ENCODE results near the gene RHOA.

The RHOA gene

DNA sequence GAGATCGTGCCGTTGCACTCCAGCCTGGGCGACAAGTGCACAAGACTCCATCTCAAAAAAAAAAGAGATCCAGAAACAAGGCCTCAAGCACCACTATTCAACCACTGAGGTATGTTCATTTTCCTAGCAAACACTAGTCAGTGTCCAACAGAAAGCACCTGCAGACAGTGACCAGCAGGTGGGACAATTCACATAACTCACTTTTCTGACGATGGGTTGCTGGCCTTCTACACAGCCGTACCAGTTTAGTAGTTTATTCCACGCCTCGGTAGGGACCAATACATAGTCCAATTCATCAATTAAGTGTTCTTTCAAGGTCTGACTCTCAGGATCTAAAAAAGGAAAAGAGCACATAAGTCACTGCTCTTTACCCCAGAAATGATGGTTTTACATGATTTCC, 84.3 kb downstream of the RHOA start:
- H3K4me3 ChIP-seq (ENCODE audit: low read length), result no peak overlapping the region
- no peak for DNase-seq (ENCODE audit: low read depth)
- TF ChIP-seq, protein P1, sequence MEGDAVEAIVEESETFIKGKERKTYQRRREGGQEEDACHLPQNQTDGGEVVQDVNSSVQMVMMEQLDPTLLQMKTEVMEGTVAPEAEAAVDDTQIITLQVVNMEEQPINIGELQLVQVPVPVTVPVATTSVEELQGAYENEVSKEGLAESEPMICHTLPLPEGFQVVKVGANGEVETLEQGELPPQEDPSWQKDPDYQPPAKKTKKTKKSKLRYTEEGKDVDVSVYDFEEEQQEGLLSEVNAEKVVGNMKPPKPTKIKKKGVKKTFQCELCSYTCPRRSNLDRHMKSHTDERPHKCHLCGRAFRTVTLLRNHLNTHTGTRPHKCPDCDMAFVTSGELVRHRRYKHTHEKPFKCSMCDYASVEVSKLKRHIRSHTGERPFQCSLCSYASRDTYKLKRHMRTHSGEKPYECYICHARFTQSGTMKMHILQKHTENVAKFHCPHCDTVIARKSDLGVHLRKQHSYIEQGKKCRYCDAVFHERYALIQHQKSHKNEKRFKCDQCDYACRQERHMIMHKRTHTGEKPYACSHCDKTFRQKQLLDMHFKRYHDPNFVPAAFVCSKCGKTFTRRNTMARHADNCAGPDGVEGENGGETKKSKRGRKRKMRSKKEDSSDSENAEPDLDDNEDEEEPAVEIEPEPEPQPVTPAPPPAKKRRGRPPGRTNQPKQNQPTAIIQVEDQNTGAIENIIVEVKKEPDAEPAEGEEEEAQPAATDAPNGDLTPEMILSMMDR (conservative IDR thresholded peaks at IDR 0.05; ENCODE audit: low read length), result no peak; the same call in 1 of the 2 replicates

DNA sequence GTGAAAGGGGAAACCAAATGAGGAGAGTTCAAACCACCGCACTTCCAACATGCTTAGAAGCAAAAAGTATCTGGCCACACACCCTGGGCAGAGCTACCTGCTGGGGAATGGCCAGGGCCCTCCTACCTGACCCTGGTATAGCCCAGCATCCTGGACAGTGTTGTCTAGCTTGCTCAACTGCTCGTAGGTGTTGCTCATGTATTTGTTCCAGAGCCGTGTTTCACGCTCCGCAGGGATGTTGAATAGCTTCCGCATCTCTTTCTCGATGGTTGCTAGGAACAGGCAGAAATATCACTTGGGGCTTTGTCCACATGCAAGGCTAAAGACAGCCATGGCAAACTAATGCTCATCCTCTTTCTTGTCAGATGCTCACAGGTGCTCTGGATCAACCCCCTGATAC, 87.0 kb downstream of the RHOA start:
- no peak overlapping the region for H3K4me3 ChIP-seq (ENCODE audit: low read length)
- TF ChIP-seq, protein P1 (conservative IDR thresholded peaks at IDR 0.05; ENCODE audit: low read length), result no peak
- DNase-seq (ENCODE audit: low read depth), result no peak

DNA sequence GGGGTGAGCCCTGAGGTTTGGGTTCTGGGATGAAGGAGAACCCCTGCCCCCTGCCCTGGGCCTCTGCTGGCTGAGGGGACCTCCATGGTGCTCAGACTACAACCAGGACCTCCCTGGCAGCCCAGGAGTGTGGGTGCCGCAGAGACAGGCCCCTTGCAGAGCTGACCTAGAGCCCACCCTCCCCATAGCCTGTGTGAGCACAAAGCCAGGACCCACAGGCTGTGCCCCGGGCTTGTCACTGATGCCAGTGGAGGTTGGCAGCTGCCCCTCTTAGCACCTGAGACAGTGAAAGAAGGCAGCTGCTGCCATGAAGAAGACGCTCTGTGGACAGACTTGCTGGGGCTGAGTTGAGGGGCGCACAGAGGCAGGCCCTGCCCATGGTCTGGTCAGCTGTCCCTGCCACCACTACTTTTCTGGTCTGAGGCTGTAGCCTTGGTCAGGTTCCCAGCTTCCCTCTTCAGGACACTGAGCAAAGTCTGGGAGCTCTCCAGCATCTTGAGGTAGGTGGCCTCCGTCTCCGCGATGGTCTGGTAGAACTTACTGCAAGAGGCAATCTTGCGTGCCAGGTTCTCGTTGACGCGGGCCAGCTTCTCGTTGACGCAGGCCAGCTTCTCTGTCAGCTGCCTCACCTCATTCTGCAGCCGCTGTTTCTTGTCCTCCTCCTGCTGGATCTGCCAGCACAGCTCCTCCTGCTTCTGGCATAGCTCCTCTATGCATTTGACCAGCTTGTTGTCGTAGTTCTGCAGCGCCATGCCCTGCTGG, 94.9 kb downstream of the RHOA start:
- DNase-seq (ENCODE audit: low read depth), result no peak
- no peak overlapping the region for H3K4me3 ChIP-seq (ENCODE audit: low read length)
- TF ChIP-seq, protein P1 (conservative IDR thresholded peaks at IDR 0.05; ENCODE audit: low read length), result no peak

DNA sequence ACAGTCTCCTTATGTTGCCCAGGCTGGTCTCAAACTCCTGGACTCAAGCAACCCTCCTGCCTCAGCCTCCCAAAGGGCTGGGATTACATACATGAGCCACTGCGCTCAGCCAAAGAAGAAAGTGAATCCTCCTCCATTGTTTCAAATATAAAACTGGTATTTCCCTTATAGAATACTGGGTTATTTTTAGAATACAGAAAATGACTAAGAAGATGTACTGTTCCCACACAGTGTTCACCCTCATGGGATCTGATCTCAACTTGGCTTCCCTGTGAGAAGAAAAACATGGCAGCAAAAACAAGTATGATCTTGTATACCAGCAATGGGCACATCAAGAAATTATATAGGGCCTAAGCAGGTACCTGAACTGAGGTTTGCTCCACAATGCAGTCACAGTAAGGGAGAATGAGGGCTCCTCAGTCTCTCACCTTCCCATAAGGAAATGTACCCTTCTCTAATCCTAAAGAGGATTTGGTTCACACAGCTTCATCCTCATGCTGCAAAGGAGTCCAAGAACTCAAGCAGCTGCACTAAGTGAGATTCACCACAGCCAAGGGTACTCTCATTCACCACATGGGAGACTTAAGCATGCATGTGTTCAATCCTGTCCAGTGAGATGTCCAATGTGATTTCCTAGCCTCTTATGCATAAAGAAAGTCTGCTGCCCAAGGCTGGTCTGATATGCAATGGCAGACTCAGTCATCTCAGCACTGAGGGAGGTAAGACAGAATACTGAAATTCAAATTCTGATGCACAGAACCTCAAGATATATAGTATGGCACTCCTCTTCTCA, 97.7 kb downstream of the RHOA start:
- no peak for DNase-seq (ENCODE audit: low read depth)
- H3K4me3 ChIP-seq (ENCODE audit: low read length), result no peak overlapping the region
- TF ChIP-seq, protein P1 (conservative IDR thresholded peaks at IDR 0.05; ENCODE audit: low read length), result no peak

DNA sequence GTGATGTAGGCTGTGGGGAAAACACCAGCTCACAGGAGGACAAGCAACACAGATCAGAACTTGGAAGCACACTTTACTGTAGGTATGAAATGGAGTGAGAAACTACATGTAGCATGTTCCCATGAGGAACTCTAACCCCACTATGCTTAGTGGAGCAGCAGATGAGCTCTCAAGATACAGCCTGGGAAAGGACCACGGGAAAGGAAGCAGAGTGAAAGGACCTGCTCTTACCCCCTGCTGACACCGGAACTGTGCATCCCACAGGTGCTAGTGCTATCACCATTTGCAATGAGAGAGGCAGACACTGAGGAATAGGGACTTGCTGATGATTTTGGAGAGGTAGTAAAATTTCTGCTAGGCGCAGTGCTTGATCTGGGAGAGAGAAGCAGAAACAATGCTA, 100.5 kb downstream of the RHOA start:
- no peak overlapping the region for H3K4me3 ChIP-seq (ENCODE audit: low read length)
- TF ChIP-seq, protein P1 (conservative IDR thresholded peaks at IDR 0.05; ENCODE audit: low read length), result no peak
- no peak for DNase-seq (ENCODE audit: low read depth)

DNA sequence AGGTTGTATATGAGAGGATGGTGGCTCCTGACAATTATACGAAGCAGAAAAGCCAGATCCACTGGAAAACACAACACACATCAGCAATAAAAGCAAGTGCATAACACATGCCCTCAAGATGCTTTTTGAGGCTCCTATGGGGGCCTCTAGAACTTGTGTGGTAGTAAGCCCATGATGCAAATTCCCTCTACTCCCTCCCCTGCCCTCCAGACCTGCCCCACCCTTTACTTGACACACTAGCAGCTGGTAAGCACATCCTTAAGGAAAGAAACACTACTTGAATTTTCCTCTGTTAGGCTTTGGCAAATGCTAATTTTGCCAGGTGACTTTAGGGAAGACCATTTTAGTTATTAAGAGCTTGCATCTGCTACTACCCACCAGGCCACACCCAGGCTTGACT, 101.1 kb downstream of the RHOA start:
- TF ChIP-seq, protein P1 (conservative IDR thresholded peaks at IDR 0.05; ENCODE audit: low read length), result no peak
- DNase-seq (ENCODE audit: low read depth), result no peak
- no peak overlapping the region for H3K4me3 ChIP-seq (ENCODE audit: low read length)

All from AG10803 (cell line).